GM19351 (cell line): ENCODE results near the gene ANGPTL7.
A peak's percentile ranks its signal among the peaks of the same experiment; 100 is the strongest.

ENCODE experiments used
- ATAC-seq: cut with Tn5 transposase; IDR thresholded peaks from one replicate; pipeline ENCODE4 v1.9.1; 2021; ENCODE audit warnings: mild to moderate bottlenecking, moderate library complexity; ENCODE audit not compliant: unreplicated experiment

Gene ANGPTL7

DNA sequence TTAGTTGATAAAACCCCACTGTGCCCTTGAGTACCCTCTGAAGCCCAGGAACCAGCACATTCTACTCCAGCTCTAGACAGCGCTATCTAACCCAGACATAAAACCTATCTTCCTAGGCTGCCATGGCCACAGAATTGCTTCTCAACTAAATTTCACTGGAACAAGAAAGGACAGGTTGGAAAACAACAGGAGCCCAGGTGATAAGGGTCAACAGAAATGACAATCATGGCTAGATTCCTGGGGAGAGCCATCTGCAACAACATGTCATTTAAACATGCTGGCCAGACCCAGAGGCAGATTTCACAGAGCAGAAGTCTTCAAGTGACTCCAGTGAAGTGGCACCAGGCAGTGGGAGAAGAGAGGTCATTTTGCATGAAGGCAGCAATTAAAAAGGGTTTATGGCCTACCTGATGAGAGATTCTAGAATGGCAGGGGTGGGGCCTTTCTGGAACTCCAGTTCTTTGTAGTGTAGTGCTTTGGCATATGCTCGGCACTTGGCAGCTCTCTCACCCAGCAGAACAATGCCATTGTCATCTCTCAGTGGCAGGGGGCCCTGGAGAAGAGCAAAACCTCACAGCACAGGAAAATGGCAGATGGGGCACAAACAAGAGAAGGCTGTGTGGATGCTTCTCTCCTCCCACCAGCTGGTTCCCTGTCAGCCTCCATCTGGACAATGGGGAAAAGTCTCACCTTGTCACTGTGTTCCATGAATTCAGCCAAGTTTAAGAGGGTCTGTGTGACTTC lies 9.9 kb downstream of the ANGPTL7 start:
- ATAC-seq: no peak

- no peak for ATAC-seq
Observed at GRCh38 chr1:11204396-11205190, 15.4 kb downstream of the ANGPTL7 start.

- ATAC-seq: no peak
Observed at GRCh38 chr1:11207898-11208611, 18.9 kb downstream of the ANGPTL7 start.

GRCh38 chr1:11211461-11211860 lies 22.3 kb downstream of the ANGPTL7 start:
- ATAC-seq: no peak

DNA sequence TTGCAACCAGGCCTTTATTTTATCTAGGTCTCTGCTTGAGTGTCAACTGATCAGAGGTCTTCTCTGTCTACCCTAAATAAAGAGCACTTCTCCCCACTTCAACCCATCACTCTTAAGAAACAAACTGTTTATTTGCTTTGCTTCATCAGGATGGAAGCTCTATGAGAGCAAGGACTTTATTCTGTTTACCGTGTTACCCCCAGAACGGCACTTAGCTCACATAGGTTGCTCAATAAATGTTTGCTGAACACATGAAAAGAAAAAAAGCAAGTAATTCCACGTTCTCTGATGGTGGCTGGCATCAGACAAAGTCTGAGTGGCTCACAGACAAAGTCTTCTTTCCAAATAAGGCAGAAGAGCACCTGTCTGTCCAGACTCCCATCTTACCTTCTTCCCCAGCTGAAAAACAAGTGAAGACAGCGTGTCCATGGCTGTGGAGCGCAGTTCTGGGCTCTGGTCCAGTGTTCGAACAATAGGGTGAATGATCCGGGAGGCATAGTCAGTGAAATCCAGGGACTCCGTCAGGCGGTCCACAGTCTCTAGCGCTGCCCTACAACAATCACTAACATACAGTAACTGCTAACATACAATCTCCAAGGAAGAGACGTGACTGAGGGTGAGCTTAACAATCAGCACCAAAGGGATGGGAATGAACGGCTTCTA lies 22.9 kb downstream of the ANGPTL7 start:
- ATAC-seq: no peak

DNA sequence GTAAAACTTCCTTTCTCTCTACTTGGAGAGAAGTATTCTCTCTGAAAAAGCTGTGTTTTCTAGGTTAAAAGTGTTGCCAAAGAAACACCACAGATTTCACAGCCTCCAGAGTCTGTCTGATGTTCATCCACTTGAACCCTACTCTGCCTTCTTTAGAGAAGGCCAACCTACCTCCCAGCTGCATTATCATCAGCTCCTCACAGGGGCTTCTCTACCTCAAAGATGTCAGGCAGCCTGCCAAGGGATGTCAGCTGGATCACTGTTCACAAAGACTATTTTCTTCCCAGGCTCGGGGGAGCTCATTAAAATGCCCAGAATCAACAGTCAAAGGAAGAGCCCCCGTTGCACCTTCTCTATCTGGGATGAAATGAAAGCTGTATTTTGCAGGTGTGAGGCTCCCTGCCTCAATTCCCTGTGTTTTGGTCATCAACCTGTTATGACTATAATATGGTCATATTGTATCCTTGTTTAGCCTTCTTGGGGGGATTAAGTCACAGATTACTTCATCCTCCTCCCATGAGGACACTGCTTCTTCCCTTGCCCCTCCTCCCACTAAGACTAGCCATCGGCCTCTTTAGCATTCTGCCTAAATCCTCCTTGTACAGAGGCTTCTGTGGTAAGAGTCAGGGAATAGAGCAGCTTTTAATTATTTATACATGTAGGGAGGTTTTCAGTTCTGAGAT lies 25.7 kb downstream of the ANGPTL7 start:
- no peak for ATAC-seq

DNA sequence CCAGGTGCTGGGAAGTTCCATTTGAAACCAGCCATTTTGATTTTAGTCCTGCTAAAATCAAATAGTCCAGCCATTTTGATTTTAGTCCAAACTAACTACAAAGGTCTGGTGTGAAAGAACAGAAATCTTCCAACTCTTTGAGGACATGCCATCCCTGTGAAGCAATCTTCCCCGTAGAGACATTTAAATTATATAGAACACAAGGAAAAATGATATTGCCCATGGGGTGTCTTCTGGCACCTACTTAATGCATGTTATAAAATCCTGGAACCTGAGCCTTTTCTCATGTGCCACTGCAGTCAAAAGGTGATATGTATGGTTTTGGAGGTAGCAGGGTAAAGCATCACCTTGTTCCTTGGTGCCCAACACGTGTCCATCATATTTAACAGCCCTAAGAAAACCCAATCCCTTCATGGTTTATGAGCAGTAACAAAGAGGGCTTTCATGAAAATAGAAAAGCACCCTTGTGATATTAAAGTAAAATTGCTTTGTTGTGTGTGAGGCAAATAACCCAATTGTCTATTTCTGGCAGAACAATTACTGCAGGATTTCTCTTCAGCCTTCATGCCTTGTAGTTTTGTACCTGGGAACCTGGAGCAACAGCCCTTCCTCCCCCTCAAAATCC lies 26.3 kb downstream of the ANGPTL7 start:
- ATAC-seq: no peak

GRCh38 chr1:11216074-11216473 lies 26.9 kb downstream of the ANGPTL7 start:
- no peak for ATAC-seq

GRCh38 chr1:11227106-11228077 lies 38.2 kb downstream of the ANGPTL7 start:
- peak; percentile 78 for ATAC-seq

DNA sequence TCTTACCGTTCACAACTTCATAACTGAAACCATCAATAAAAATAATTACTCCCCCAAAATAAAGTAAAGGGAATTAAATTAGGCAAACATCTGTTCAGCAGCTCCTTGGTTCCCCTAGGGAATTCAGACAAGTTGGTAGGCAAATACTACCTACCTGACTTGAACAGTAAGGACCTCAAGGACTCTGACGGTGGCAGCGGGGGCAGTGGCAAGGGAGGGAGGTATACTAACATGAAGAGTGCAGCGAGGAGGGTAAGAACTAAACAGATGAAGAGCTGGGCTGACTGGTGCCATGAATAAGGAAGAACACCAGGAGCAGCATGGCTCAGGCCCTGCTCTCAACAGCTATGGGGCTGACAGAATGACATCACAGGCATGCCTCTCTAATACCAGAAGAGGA lies 40.0 kb downstream of the ANGPTL7 start:
- no peak for ATAC-seq

DNA sequence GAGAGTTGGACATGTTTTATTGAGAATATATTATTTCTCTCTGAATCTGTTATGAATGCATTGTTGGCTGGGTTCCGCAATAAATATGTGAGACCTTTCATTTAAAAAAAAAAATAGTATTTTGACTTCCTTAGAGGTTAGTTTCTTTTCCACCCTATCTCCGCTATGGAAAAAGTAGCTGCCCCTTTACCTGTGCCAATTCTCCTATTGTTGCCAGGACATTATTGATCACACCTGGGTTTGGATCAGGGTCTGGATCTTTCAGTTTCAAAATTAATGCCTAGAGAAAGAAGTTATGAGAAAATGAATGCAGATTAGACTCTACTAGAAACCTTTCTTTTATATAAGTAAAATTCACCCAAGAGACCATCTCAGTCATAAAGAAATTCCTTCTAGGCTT lies 44.1 kb downstream of the ANGPTL7 start:
- ATAC-seq: no peak

DNA sequence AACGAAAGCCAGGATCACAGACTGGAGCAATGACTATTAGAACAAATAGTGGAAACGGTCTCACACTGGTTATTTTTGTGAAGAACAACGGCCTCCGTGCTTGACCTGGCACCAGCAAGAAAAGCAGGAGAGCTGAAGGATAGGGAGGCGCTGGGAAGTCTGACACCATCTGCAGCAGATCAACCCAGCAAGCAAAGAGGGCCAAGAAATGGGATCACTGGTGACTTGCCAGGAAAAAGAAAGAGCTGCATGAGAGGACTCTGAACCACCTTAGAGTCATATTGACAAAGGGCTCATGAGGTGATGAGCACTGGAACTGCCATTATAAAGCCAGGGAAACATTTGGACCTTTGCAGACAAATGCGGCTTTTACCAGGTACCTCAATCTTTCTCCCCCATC lies 48.2 kb downstream of the ANGPTL7 start:
- ATAC-seq: no peak

DNA sequence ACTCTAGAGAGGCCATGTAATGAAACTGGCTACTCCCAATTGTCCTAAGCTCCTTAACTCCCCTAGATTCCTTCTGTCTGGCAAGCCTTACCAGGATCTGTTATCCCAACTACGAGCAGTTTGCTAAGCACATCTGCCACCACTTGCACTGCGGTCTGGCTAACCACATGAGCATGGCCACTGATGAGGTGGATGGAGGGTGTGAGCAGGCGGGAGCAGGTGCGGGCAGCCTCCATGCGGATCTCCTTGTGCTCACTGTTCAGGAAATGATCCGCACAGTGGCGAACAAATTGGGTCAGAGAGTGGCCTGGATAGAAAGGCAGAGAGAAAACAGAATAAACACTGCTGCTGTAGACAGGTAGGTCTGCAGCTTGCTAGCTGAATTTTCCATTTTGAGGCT lies 49.2 kb downstream of the ANGPTL7 start:
- no peak for ATAC-seq

DNA sequence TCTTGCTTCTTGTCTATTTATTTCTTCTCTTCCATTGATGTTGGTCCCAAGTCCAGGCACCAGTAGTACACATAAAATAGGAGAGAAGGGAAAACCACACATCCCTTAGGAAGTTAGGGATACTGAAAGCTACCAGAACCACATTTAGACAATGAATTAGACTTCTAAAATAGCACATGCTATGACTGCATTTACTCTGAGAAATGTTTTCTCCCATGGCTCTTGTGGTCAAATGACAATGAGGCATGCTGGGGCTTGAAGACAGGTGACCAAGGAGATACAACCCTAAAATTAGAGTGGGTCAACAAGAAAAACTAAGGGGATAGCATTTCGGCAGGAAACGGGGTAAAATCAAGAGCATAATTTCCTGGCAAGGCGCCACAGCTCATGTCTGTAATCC lies 56.1 kb downstream of the ANGPTL7 start:
- no peak for ATAC-seq
